Mucosa of stomach (tissue), 1 donor: ENCODE measurements around the gene OPN1MW.
"Not testable (repeated sequence)": the region's sequence is repeated elsewhere in the genome, so short reads cannot be mapped to it uniquely, and the experiment has no call there.

Source experiments
- H3K27me3 ChIP-seq: one replicate; pipeline ENCODE4 v1.7.0; 2013; ENCODE audit warnings: mild to moderate bottlenecking, low read length; ENCODE audit not compliant: control insufficient read depth, insufficient read depth
- H3K36me3 ChIP-seq: one replicate; pipeline ENCODE4 v1.7.0; 2013; ENCODE audit warnings: low read length; ENCODE audit not compliant: control insufficient read depth, insufficient read depth
- H3K4me1 ChIP-seq: one replicate; pipeline ENCODE4 v1.7.0; 2013; ENCODE audit warnings: mild to moderate bottlenecking, low read length; ENCODE audit not compliant: control insufficient read depth, insufficient read depth
- H3K4me3 ChIP-seq: one replicate; pipeline ENCODE4 v1.7.0; 2013; ENCODE audit warnings: low read length
- H3K9ac ChIP-seq: one replicate; pipeline ENCODE4 v1.7.0; 2013; ENCODE audit warnings: mild to moderate bottlenecking, low read length, moderate library complexity
- H3K9me3 ChIP-seq: one replicate; pipeline ENCODE4 v1.7.0; 2013; ENCODE audit warnings: mild to moderate bottlenecking, low read length, moderate library complexity; ENCODE audit not compliant: control insufficient read depth
- donor health status: Pancreatic carcinoma.

The OPN1MW gene

DNA sequence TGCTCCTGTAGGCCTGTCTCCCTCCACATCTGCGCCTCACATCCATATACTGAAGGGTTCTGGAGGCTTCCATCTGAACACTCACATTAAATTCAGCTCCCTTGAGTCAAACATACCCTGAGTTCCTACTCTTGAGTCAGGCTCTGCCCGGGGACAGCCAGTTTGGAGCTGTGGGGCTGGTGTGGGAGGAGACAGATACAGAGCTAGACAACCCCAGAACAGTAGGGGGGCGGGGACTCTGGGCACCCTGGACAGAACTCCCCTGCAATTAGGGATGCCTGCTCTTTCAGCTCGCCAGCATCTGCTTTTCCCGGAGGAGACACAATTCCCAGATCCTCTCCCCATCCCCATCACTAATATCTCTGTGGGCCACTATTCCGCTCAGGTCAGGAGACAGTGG is 42.9 kb downstream of the OPN1MW start:
- H3K4me3 ChIP-seq, H3K9ac ChIP-seq, H3K36me3 ChIP-seq, H3K4me1 ChIP-seq, H3K9me3 ChIP-seq, H3K27me3 ChIP-seq: not testable (repeated sequence)

DNA sequence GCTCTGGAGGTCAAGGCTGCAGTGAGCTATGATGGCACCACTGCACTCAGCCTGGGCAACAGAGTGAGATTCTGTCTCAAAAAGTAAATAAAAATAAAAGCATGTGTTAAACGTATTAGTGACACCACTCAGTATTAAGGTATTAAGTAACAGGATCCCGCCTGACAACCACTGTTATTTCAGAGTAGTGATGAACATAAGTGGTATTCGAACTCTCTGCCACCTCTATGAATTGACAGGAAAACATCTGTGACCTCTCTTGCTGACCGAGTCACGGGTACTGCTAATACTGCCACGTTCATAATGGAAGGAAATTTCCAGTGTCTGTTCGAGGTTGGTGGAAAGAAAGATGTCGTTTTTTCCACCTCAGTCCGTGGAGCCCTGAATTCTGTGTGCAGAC is 44.3 kb downstream of the OPN1MW start:
- not testable (repeated sequence) for H3K4me1 ChIP-seq, H3K4me3 ChIP-seq, H3K27me3 ChIP-seq, H3K9ac ChIP-seq, H3K9me3 ChIP-seq, H3K36me3 ChIP-seq

DNA sequence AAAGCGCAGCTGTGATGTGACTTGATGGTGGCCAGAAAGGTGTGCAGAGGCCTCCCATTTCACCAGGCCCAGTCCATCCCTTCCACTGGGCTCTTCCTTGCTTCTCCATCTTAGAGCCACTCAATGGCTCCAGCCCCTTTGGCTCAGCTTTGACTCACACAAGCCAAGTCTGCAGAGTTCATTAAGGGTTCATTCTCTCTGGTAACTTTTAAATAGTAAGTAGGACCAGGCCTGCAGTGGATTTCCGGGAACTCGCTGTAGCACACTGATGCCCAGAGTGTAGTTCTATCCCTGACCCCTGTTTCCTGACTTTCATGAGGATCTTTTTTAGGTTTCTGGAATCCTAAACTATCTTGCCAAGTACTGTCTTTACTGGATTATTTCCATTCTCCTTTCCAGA is 49.0 kb downstream of the OPN1MW start:
- not testable (repeated sequence) for H3K27me3 ChIP-seq, H3K4me1 ChIP-seq, H3K4me3 ChIP-seq, H3K9ac ChIP-seq, H3K36me3 ChIP-seq, H3K9me3 ChIP-seq

DNA sequence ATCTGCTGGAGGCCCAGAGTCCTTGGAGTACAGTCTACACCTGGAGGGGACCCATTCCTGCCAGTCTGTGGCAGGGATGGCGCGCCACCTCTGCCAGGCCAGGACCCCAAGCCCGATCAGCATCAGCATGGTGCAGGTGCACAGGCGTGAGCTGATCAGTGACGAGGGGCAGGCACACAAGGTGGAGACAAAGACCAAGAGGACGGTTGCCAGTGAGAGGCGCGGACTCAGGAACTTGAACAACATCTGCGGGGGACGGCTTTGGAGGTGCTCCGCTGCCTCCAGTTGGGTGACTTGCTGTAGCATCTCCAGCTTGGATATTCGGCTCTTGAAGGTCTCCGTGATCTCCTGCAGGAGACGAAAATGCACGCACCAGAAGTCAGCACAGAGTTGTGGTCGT is 51.2 kb downstream of the OPN1MW start:
- H3K4me1 ChIP-seq, H3K9me3 ChIP-seq: not testable (repeated sequence)

DNA sequence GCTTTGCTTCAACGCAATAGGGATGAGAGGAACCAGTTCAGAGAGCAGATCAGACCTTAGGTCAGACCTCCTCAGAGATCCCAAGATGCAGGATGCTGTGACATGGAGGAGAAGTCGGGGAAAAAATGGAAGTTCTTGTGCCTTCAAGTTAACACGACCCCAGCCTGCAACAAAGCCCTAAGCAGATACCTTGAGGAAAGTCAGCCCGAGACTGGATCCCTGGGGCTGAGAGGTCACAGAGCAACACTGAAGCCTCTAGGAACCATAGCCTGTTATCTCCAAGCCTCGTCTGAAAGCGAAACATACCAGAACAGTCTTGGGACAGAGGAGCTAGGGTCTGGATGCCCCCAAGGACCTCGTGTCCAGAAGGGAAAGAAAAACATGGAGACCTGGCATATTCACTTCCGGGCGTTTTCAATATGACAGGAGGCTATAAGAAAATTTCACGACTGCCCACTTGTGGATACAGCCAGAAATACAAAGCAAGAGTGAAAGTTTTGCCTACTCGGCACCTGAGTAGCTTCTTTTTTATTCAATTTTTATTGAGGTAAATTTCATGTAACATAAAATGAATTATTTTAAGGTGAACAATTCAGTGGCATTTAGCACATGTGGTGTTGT is 56.7 kb downstream of the OPN1MW start:
- H3K4me1 ChIP-seq, H3K27me3 ChIP-seq, H3K9ac ChIP-seq, H3K9me3 ChIP-seq, H3K4me3 ChIP-seq, H3K36me3 ChIP-seq: not testable (repeated sequence)

More for the DNA sequence above, 51.2 kb downstream of the OPN1MW start:
- H3K4me3 ChIP-seq, H3K27me3 ChIP-seq, H3K36me3 ChIP-seq, H3K9ac ChIP-seq: not testable (repeated sequence)

DNA sequence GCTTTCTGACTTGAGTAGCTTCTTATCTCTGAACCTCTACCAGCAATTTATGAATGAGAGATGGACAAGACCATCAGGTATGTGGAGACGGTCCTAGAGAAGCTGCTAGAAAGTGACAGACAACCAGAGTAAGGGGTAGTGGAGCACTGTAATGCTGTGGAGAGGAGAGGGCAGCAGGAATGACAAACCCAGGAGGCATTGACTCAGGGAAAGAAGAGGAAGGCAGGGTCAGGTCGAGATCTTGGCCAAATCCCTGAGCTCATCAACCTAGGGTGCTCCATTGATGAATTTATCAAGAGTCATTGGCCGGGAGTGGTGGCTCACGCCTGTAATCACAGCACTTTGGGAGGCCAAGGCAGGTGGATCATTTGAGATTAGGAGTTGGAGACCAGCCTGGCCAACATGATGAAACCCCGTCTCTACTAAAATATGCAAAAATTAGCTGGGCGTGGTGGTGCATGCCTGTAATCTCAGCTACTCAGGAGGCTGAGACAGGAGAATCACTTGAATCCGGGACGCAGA is 57.6 kb downstream of the OPN1MW start:
- not testable (repeated sequence) for H3K4me1 ChIP-seq, H3K4me3 ChIP-seq, H3K9ac ChIP-seq, H3K9me3 ChIP-seq, H3K27me3 ChIP-seq, H3K36me3 ChIP-seq
